GM12878 (cell line): ENCODE measurements around the gene SMG9. TPM values are rescaled to one million over a fixed set of nuclear protein-coding genes. Genes with fewer than 3 reads are reported as not detected.

Experiments
- BHLHE40 ChIP-seq, 2 experiments: fragments of 450-650 bp in 1 of 2; IDR thresholded peaks; 2 replicates each; pipeline ENCODE4 v1.6.1; 2011 to 2017; ENCODE audit warnings: low read depth in 2 of 2, borderline replicate concordance in 1 of 2, improper control_type of control experiment in 1 of 2, low read length in 1 of 2, mild to moderate bottlenecking in 1 of 2
- CBX3 ChIP-seq: fragments of 200-600 bp; sonication (generic); IDR thresholded peaks from 2 replicates; pipeline ENCODE4 v1.6.1; 2016; ENCODE audit warnings: low read depth, borderline replicate concordance
- CREM ChIP-seq: IDR thresholded peaks from 2 replicates; pipeline ENCODE4 v1.6.1; 2014; ENCODE audit warnings: antibody characterized with exemption, low read depth
- E2F4 ChIP-seq: IDR thresholded peaks from 2 replicates; pipeline ENCODE4 v1.6.1; 2012; ENCODE audit warnings: low read depth, low read length, improper control_type of control experiment
- E4F1 ChIP-seq: fragments of 450-650 bp; IDR thresholded peaks from 2 replicates; pipeline ENCODE4 v1.6.1; 2018; ENCODE audit warnings: borderline replicate concordance, mild to moderate bottlenecking; ENCODE audit not compliant: partially characterized antibody
- HDAC6 ChIP-seq: fragments of 200-600 bp; sonication (generic); IDR thresholded peaks from one replicate; pipeline ENCODE4 v1.8.0; 2017; ENCODE audit warnings: antibody characterized with exemption; ENCODE audit not compliant: unreplicated experiment
- NFYA ChIP-seq: IDR thresholded peaks from 2 replicates; pipeline ENCODE4 v1.6.1; 2011; ENCODE audit warnings: low read depth, mild to moderate bottlenecking, low read length, improper control_type of control experiment, borderline replicate concordance
- SMC3 ChIP-seq: IDR thresholded peaks from 2 replicates; pipeline ENCODE4 v1.6.1; 2011; ENCODE audit warnings: low read length, improper control_type of control experiment, borderline replicate concordance
- SP1 ChIP-seq: IDR thresholded peaks from one replicate; pipeline ENCODE4 v1.6.1; 2011; ENCODE audit warnings: low read depth, low read length
- SREBF2 ChIP-seq: IDR thresholded peaks from 2 replicates; pipeline ENCODE4 v1.6.1; 2012; ENCODE audit warnings: mild to moderate bottlenecking, low read length
- ZBTB11 ChIP-seq: fragments of 450-650 bp; formaldehyde crosslinking; IDR thresholded peaks from 2 replicates; pipeline ENCODE4 v1.5.0; 2022; ENCODE audit warnings: mild to moderate bottlenecking, missing genetic modification characterization
- polyA plus RNA-seq, 11 experiments: library from polyadenylated mRNA; depleted of rRNA in 4 of 11; unstranded in 6 of 11; stranded (reverse) in 5 of 11; fragments of >200 nt; fragmentation: Nextera tagmentation in 4 of 11; fragmentation: Illumina TruSeq in 1 of 11; extraction: Ambion mirVana in 4 of 11; extraction: Trizol in 1 of 11; gene quantifications; 1 replicate in 1 of 11; 2 replicates in 10 of 11; pipeline versions ENCODE4 v1.2.1 to v1.2.3, GENCODE V29; 2011 to 2016; ENCODE audit warnings: inconsistent platforms in 2 of 11, missing spikeins in 2 of 11, low read depth in 1 of 11
- total RNA-seq, 4 experiments: library from RNA; depleted of rRNA in 3 of 4; stranded (reverse); fragments of >200 nt in 3 of 4; fragmentation: Illumina TruSeq in 1 of 4; extraction: Trizol in 1 of 4; gene quantifications; 2 replicates each; pipeline versions ENCODE4 v1.2.1 to v1.2.3, GENCODE V29; 2013 to 2021

The SMG9 gene
- total and polyA plus RNA-seq, 10 of the 15 experiments (the other 5 are each of a cell fraction or from before 2014, with no cell fraction given): 0.69 to 52.2 (median 28.1) TPM

GRCh38 chr19:43784241-43784980, 29.6 kb upstream of the SMG9 start (continued):
- no peak for TF ChIP-seq BHLHE40 (IDR thresholded peaks at IDR 0.05; ENCODE audit: borderline replicate concordance in 1 of 2, low read depth in 2 of 2, low read length in 1 of 2)
- no peak for TF ChIP-seq E4F1
- TF ChIP-seq CREM: no peak; the same call in 1 of the 2 replicates
- TF ChIP-seq SP1: no peak
- no peak for TF ChIP-seq ZBTB11 (CRISPR knock-in tag)
- no peak for TF ChIP-seq SMC3
- TF ChIP-seq HDAC6: no peak
- TF ChIP-seq CBX3: no peak
- no peak for TF ChIP-seq E2F4
- no peak for TF ChIP-seq SREBF2
- no peak for TF ChIP-seq NFYA
